HCT116 (cell line): Measurements from ENCODE around the gene CAV1. TPM values are rescaled to one million over a fixed set of nuclear protein-coding genes. Genes with fewer than 3 reads are reported as not detected.
A peak's percentile ranks its signal among the peaks of the same experiment; 100 is the strongest.

Experiments used
- ATAC-seq: fragments of 200-7000 bp; cut with Tn5 transposase; 2 replicates; pipeline ENCODE4 v1.9.1; 2020; ENCODE audit warnings: mild to moderate bottlenecking, moderate library complexity
- BruUV-seq: library from RNA; stranded (reverse); fragments of 400-500 nt; replicated peaks from 2 replicates; lab custom pipeline; 2021; lab: Mats Ljungman, UMichigan
- CTCF ChIA-PET: fragments of 300-600 bp; sonication (Branson Sonifier 250); formaldehyde crosslinking; loops from one replicate; lab custom pipeline; 2021; ENCODE audit warnings: antibody characterized with exemption; lab: Charles Lee
- POLR2A ChIA-PET: fragments of 300-600, 350-600 bp; sonication (Branson Sonifier 250); formaldehyde crosslinking; loops from one replicate; lab custom pipeline; 2021; ENCODE audit warnings: antibody characterized with exemption; lab: Charles Lee
- RAD21 ChIA-PET, 2 experiments: fragments of 300-600 bp; sonication (Branson Sonifier 250); formaldehyde crosslinking; loops; one replicate each; lab custom pipeline; 2023; ENCODE audit warnings: low total read pairs in 2 of 2; ENCODE audit not compliant: uncharacterized antibody in 2 of 2, unreplicated experiment in 2 of 2, low non-redundant PET in 1 of 2; lab: Charles Lee
- DNase-seq: peaks from one replicate; pipeline ENCODE4 v3.0.0-alpha.2; 2010; ENCODE audit warnings: low read depth, low spot score
- H2AFZ ChIP-seq: fragments of 200-600 bp; shearing (Covaris generic), sonication (generic); 2 replicates; pipeline ENCODE4 v1.6.1; 2017; ENCODE audit warnings: low read depth, mixed run types, mixed read lengths, antibody characterized with exemption, low read length; ENCODE audit not compliant: poor library complexity, severe bottlenecking
- H3K27ac ChIP-seq: 2 replicates; pipeline ENCODE4 v1.5.1; 2012; ENCODE audit warnings: low read depth, low read length
- H3K27me3 ChIP-seq: fragments of 200-600 bp; sonication (generic); 2 replicates; pipeline ENCODE4 v1.6.1; 2016; ENCODE audit warnings: mixed run types, low read length, mixed read lengths; ENCODE audit not compliant: insufficient read depth
- H3K36me3 ChIP-seq, 2 experiments: fragments of 200-500 bp in 1 of 2; fragments of 200-600 bp in 1 of 2; sonication (Bioruptor generic) in 1 of 2; sonication (generic) in 1 of 2; 2 replicates each; pipeline versions ENCODE4 v1.5.1 to v1.6.1; 2014 to 2016; ENCODE audit warnings: low read length in 2 of 2, inconsistent platforms in 1 of 2, mixed read lengths in 1 of 2, mixed run types in 1 of 2; ENCODE audit not compliant: insufficient read depth in 2 of 2, control insufficient read depth in 1 of 2
- H3K4me1 ChIP-seq, 2 experiments: fragments of 200-600 bp in 1 of 2; sonication (generic) in 1 of 2; 2 replicates each; pipeline versions ENCODE4 v1.5.1 to v1.6.1; 2012 to 2017; ENCODE audit warnings: low read length in 2 of 2, inconsistent platforms in 1 of 2, mild to moderate bottlenecking in 1 of 2, mixed read lengths in 1 of 2, mixed run types in 1 of 2, moderate library complexity in 1 of 2; ENCODE audit not compliant: insufficient read depth in 2 of 2, control insufficient read depth in 1 of 2
- H3K4me2 ChIP-seq: fragments of 200-600 bp; sonication (generic); 2 replicates; pipeline ENCODE4 v1.6.1; 2017; ENCODE audit warnings: mixed run types, low read length, mixed read lengths
- H3K4me3 ChIP-seq, 2 experiments: fragments of 200-600 bp in 1 of 2; sonication (generic) in 1 of 2; replicated peaks in 1 of 2; 2 replicates each; pipeline ENCODE4 v1.5.1; 2011 to 2016; ENCODE audit warnings: low read length in 2 of 2, control low read depth in 1 of 2, low read depth in 1 of 2, mild to moderate bottlenecking in 1 of 2, mixed read lengths in 1 of 2, mixed run types in 1 of 2
- H3K79me2 ChIP-seq: fragments of 200-600 bp; sonication (generic); 2 replicates; pipeline ENCODE4 v1.6.1; 2017; ENCODE audit warnings: mild to moderate bottlenecking, mixed run types, low read length, moderate library complexity, mixed read lengths; ENCODE audit not compliant: insufficient read depth
- H3K9ac ChIP-seq: fragments of 200-600 bp; sonication (generic); 2 replicates; pipeline ENCODE4 v1.6.1; 2016; ENCODE audit warnings: low read length, mixed read lengths
- H3K9me2 ChIP-seq: fragments of 200-600 bp; sonication (generic), shearing (Covaris generic); 2 replicates; pipeline ENCODE4 v1.6.1; 2017; ENCODE audit warnings: mixed run types, mild to moderate bottlenecking, moderate library complexity; ENCODE audit not compliant: insufficient read depth
- H3K9me3 ChIP-seq, 2 experiments: fragments of 200-500 bp in 1 of 2; fragments of 200-600 bp in 1 of 2; sonication (Bioruptor generic) in 1 of 2; sonication (generic) in 1 of 2; 2 replicates each; pipeline ENCODE4 v1.6.1; 2014 to 2017; ENCODE audit warnings: low read length in 2 of 2, mixed read lengths in 2 of 2, inconsistent platforms in 1 of 2, low read depth in 1 of 2, mild to moderate bottlenecking in 1 of 2, mixed run types in 1 of 2, moderate library complexity in 1 of 2; ENCODE audit not compliant: control insufficient read depth in 1 of 2, insufficient read depth in 1 of 2
- H4K20me1 ChIP-seq: fragments of 200-600 bp; sonication (generic), shearing (Covaris generic); 2 replicates; pipeline ENCODE4 v1.6.1; 2017; ENCODE audit warnings: mixed run types, mild to moderate bottlenecking, moderate library complexity; ENCODE audit not compliant: insufficient read depth
- CBX3 ChIP-seq: IDR thresholded peaks from 2 replicates; pipeline ENCODE4 v1.6.1; 2012; ENCODE audit warnings: low read depth
- CEBPB ChIP-seq: IDR thresholded peaks from 2 replicates; pipeline ENCODE4 v1.6.1; 2012; ENCODE audit warnings: low read depth
- EGR1 ChIP-seq: IDR thresholded peaks from 2 replicates; pipeline ENCODE4 v1.6.1; 2012; ENCODE audit warnings: low read depth
- ELF1 ChIP-seq: IDR thresholded peaks from 2 replicates; pipeline ENCODE4 v1.6.1; 2012; ENCODE audit warnings: low read depth, borderline replicate concordance
- FOSL1 ChIP-seq: IDR thresholded peaks from 2 replicates; pipeline ENCODE4 v1.6.1; 2012; ENCODE audit warnings: low read depth
- JUND ChIP-seq: IDR thresholded peaks from 2 replicates; pipeline ENCODE4 v1.6.1; 2012
- POLR2A ChIP-seq: IDR thresholded peaks from 2 replicates; pipeline ENCODE4 v1.7.0; 2011; ENCODE audit warnings: borderline replicate concordance; ENCODE audit not compliant: insufficient read depth, insufficient read length; ENCODE audit errors: extremely low read depth
- POLR2AphosphoS5 ChIP-seq: IDR thresholded peaks from 2 replicates; pipeline ENCODE4 v1.6.1; 2011; ENCODE audit warnings: mild to moderate bottlenecking, low read depth, low read length, moderate library complexity
- RAD21 ChIP-seq: IDR thresholded peaks from 2 replicates; pipeline ENCODE4 v1.6.1; 2012; ENCODE audit warnings: low read depth, mild to moderate bottlenecking
- SP1 ChIP-seq: IDR thresholded peaks from 2 replicates; pipeline ENCODE4 v1.6.1; 2012; ENCODE audit warnings: low read depth
- SRF ChIP-seq: IDR thresholded peaks from 2 replicates; pipeline ENCODE4 v1.6.1; 2012; ENCODE audit warnings: low read depth
- ZNF274 ChIP-seq: fragments of 200-500 bp; sonication (Bioruptor generic); IDR thresholded peaks from 2 replicates; pipeline ENCODE4 v1.6.1; 2014; ENCODE audit warnings: mild to moderate bottlenecking, low read depth, low read length, inconsistent platforms
- intact Hi-C: fragments of 100-400 bp; cut with micrococcal nuclease; formaldehyde crosslinking; loops from 2 replicates; pipeline ENCODE4 v1.10.0; 2022
- total RNA-seq: library from RNA; stranded (reverse); gene quantifications from one replicate; pipeline ENCODE4 v1.2.1, GENCODE V29; 2021; ENCODE audit not compliant: unreplicated experiment
- TF ChIP-seq, protein P1 (sequence below): IDR thresholded peaks from 2 replicates; pipeline ENCODE4 v1.6.1; 2011; ENCODE audit warnings: mild to moderate bottlenecking, low read length, moderate library complexity; ENCODE audit not compliant: insufficient replicate concordance; ENCODE audit errors: extremely low read depth
- TF ChIP-seq, protein P2 (sequence below), 3 experiments: fragments of 200-600 bp in 1 of 3; sonication (generic) in 1 of 3; IDR thresholded peaks in 2 of 3; conservative IDR thresholded peaks in 1 of 3; 2 replicates each; pipeline ENCODE4 v1.5.1; 2012 to 2017; ENCODE audit warnings: low read depth in 2 of 3, low read length in 2 of 3, antibody characterized with exemption in 1 of 3, borderline replicate concordance in 1 of 3, control low read depth in 1 of 3, mild to moderate bottlenecking in 1 of 3, mixed read lengths in 1 of 3, mixed run types in 1 of 3, moderate library complexity in 1 of 3; ENCODE audit not compliant: insufficient read depth in 1 of 3
- TF ChIP-seq, protein P3 (sequence below): IDR thresholded peaks from 2 replicates; pipeline ENCODE4 v1.6.1; 2012; ENCODE audit warnings: low read depth
- TF ChIP-seq, protein P4 (sequence below): IDR thresholded peaks from 2 replicates; pipeline ENCODE4 v1.6.1; 2012

The CAV1 gene
- total RNA-seq, 1 experiment from 2014 or later = 298 TPM

DNA sequence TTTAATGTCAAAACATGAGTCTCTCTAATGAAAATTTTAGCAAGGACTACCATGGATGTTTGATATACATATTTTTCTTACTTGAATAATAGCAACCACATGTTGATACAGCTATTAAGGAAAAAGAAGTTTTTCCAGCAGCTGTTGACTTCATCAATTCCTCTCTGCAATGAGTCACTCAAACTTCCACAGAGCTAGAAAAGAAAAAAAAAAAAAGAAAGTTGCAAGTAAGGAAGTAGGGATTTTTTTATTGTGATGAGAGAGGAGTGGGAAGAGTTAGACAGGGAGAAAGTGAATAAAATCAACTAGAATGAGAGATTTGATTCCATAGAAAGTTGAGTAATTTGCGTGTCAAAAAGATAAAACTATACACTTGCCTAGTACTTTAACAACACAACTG lies 46.2 kb downstream of the CAV1 start:
- no TSS peak for BruUV-seq
- intact Hi-C loops = no loop called here
- DNase-seq (no peak), ATAC-seq (no peak)
- TF ChIP-seq RAD21 (no peak), ZNF274 (no peak), POLR2AphosphoS5 (no peak), CEBPB (no peak), FOSL1 (peak; percentile 55; the same call in 1 of the 2 replicates), SP1 (0 out of 2 replicates have a peak, but pooled peaks have one; percentile 14), JUND (peak; percentile 31; the same call in 1 of the 2 replicates), CBX3 (no peak), ELF1 (no peak), SRF (no peak), POLR2A (no peak), EGR1 (no peak)
- TF ChIP-seq, protein P1, sequence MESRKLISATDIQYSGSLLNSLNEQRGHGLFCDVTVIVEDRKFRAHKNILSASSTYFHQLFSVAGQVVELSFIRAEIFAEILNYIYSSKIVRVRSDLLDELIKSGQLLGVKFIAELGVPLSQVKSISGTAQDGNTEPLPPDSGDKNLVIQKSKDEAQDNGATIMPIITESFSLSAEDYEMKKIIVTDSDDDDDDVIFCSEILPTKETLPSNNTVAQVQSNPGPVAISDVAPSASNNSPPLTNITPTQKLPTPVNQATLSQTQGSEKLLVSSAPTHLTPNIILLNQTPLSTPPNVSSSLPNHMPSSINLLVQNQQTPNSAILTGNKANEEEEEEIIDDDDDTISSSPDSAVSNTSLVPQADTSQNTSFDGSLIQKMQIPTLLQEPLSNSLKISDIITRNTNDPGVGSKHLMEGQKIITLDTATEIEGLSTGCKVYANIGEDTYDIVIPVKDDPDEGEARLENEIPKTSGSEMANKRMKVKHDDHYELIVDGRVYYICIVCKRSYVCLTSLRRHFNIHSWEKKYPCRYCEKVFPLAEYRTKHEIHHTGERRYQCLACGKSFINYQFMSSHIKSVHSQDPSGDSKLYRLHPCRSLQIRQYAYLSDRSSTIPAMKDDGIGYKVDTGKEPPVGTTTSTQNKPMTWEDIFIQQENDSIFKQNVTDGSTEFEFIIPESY = no peak
- TF ChIP-seq, protein P2, sequence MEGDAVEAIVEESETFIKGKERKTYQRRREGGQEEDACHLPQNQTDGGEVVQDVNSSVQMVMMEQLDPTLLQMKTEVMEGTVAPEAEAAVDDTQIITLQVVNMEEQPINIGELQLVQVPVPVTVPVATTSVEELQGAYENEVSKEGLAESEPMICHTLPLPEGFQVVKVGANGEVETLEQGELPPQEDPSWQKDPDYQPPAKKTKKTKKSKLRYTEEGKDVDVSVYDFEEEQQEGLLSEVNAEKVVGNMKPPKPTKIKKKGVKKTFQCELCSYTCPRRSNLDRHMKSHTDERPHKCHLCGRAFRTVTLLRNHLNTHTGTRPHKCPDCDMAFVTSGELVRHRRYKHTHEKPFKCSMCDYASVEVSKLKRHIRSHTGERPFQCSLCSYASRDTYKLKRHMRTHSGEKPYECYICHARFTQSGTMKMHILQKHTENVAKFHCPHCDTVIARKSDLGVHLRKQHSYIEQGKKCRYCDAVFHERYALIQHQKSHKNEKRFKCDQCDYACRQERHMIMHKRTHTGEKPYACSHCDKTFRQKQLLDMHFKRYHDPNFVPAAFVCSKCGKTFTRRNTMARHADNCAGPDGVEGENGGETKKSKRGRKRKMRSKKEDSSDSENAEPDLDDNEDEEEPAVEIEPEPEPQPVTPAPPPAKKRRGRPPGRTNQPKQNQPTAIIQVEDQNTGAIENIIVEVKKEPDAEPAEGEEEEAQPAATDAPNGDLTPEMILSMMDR (IDR thresholded peaks at IDR 0.05 in 2 of 3, conservative IDR thresholded peaks at IDR 0.05 in 1 of 3; ENCODE audit: borderline replicate concordance in 1 of 3, insufficient read depth in 1 of 3, low read depth in 2 of 3, low read length in 2 of 3) = no peak
- TF ChIP-seq, protein P3, sequence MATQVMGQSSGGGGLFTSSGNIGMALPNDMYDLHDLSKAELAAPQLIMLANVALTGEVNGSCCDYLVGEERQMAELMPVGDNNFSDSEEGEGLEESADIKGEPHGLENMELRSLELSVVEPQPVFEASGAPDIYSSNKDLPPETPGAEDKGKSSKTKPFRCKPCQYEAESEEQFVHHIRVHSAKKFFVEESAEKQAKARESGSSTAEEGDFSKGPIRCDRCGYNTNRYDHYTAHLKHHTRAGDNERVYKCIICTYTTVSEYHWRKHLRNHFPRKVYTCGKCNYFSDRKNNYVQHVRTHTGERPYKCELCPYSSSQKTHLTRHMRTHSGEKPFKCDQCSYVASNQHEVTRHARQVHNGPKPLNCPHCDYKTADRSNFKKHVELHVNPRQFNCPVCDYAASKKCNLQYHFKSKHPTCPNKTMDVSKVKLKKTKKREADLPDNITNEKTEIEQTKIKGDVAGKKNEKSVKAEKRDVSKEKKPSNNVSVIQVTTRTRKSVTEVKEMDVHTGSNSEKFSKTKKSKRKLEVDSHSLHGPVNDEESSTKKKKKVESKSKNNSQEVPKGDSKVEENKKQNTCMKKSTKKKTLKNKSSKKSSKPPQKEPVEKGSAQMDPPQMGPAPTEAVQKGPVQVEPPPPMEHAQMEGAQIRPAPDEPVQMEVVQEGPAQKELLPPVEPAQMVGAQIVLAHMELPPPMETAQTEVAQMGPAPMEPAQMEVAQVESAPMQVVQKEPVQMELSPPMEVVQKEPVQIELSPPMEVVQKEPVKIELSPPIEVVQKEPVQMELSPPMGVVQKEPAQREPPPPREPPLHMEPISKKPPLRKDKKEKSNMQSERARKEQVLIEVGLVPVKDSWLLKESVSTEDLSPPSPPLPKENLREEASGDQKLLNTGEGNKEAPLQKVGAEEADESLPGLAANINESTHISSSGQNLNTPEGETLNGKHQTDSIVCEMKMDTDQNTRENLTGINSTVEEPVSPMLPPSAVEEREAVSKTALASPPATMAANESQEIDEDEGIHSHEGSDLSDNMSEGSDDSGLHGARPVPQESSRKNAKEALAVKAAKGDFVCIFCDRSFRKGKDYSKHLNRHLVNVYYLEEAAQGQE = no peak
- TF ChIP-seq, protein P4, sequence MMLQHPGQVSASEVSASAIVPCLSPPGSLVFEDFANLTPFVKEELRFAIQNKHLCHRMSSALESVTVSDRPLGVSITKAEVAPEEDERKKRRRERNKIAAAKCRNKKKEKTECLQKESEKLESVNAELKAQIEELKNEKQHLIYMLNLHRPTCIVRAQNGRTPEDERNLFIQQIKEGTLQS = no peak
- no peak overlapping the region for H3K4me2 ChIP-seq
- H3K9ac ChIP-seq = no peak overlapping the region
- H3K27ac ChIP-seq = no peak overlapping the region
- H3K79me2 ChIP-seq = no peaks in the 10 kb centered on the region
- ChIA-PET RAD21 (no interaction called here), POLR2A (no interaction called here), CTCF (no interaction called here)
- no peaks in the 10 kb centered on the region for H4K20me1 ChIP-seq
- peaks cover 3 to 23% of the 10 kb centered on the region in 2 experiments; a peak in 1 of 4 replicates for H3K4me1 ChIP-seq
- no peaks in the 10 kb centered on the region for H3K9me3 ChIP-seq
- no peaks in the 10 kb centered on the region for H3K36me3 ChIP-seq
- H3K27me3 ChIP-seq = no peaks in the 10 kb centered on the region
- H2AFZ ChIP-seq = peak overlapping the region; percentile 58
- no peak overlapping the region for H3K4me3 ChIP-seq
- no peaks in the 10 kb centered on the region for H3K9me2 ChIP-seq
